AG08395 (cell line): ENCODE data around the gene KCNK10.

Source experiments
- DNase-seq: peaks from one replicate; pipeline ENCODE4 v3.0.0; 2012; ENCODE audit warnings: mixed read lengths, low spot score

The KCNK10 gene

DNA sequence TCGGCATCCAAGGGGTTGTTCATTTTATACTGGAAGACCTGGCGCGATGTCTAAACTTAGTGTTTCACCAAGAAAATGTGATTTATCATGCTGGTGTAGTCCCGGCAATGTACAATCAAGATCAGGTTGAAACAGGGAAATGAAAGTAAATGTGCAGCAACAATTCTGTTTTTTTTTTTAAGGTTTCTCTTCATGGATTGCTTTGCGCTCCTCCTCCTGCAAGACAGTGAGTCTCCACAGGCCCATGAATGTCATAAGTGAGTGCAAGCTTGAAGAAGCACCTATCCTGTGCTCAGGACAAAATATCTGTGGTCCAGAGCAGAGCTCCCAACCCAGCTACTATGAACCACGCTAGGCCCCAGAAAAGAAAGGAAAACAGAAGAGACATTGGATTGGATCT is 143.4 kb downstream of the KCNK10 start:
- DNase-seq = no peak

DNA sequence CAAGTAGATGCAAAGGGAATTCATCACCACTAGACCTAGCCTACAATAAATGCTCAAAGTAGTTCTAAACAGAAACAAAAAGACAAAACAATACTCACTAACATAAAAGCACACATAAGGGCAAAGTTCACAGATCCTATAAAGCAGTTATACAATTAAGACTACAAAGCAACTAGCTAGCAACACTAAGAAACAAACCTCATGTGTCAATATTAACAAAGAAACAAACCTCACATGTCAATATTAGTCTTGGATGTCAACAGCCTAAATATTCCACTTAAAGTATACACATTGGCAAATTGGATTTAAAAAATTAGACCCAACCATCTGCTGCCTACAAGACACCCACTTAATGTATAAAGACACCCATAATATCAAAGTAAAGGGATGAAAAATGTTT is 152.7 kb downstream of the KCNK10 start:
- DNase-seq = no peak

- peak; percentile 53 for DNase-seq
These were observed 154.4 kb downstream of the KCNK10 start for GRCh38 chr14:88168498-88169165.

- DNase-seq = no peak
These were observed 155.0 kb downstream of the KCNK10 start for GRCh38 chr14:88168025-88168424.

DNA sequence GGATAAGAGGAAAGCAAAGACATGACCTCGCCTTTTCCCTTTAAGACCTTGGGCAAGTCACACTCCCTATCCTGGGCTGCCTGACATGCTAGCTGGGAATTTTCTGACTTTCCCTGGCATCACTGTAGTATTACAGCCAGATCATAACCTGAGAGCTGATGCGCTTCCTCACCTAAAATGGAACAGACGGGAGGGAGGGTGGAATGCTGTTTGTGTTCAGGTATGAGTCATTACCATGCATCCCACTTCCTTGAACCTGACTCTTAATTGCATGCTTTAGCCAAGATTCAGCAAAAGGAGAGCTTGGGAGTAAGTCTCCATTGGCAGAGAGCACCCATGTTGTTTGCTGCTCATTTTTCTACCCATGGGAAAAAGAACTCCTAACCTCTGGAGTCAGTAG is 156.5 kb downstream of the KCNK10 start:
- DNase-seq = no peak

- DNase-seq = no peak
These were observed 158.0 kb downstream of the KCNK10 start for GRCh38 chr14:88164906-88165534.

DNA sequence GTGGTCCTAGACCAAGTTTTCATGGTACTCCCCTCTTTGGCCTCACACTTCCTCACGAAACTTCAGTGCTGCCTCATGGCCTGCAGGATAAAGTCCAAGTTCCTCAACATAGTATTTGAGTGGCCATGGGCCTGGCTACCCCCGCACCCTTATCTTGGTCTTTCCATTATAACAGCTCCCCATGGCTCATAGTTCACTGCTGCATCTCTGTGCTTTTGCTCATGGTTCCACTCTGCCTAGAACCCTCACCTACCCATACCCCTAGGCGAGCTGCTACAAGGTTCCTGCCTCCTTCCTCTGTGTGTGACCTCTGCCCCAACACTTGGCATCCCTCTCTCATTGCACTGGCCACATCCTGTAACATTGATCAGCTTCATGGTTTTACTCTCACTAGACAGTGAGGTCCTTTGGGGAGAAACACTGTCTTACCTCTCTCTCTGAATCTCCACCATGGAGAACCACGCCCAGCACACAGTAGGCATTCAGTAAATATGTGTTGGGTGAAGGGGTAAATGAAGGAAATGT is 159.3 kb downstream of the KCNK10 start:
- DNase-seq = no peak

DNA sequence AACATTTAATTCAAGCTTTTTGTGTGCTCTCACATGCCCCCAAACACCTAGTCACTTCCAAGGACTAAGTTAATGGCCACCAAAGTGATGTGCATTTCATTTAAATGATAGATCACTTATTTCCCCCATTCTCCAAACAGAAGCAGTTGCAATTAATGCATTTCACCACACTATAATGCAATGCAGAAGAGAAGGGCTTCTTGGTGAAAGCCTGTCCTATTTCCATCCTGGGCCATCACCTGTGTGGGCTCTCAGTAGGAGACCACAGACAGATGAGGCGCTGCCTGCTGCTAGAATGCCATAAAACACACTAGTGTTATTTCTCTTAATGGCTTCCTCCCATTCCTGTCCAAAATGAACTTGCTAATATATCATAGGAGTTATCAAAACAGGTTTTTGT is 166.9 kb downstream of the KCNK10 start:
- DNase-seq = no peak

DNA sequence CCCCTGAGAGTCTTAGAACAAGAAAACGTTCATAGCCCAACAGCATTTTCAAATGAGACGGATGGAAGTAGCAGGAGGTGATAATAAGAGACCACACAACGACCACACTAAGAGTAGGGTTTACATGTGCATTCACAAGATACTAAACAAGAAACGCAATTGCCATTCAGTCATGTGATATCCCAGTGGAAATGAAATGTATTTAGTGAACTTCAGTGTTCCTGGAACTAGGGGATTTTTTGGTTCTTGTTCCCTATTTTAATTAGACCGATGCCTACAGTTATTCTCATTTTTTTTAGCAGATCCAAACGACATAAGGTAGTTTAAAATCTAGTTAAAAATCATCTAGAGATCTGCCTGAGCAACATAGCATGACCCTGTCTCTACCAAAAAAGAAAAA is 168.1 kb downstream of the KCNK10 start:
- DNase-seq = no peak

- DNase-seq = no peak
These were observed 168.7 kb downstream of the KCNK10 start for GRCh38 chr14:88154321-88154720.

DNA sequence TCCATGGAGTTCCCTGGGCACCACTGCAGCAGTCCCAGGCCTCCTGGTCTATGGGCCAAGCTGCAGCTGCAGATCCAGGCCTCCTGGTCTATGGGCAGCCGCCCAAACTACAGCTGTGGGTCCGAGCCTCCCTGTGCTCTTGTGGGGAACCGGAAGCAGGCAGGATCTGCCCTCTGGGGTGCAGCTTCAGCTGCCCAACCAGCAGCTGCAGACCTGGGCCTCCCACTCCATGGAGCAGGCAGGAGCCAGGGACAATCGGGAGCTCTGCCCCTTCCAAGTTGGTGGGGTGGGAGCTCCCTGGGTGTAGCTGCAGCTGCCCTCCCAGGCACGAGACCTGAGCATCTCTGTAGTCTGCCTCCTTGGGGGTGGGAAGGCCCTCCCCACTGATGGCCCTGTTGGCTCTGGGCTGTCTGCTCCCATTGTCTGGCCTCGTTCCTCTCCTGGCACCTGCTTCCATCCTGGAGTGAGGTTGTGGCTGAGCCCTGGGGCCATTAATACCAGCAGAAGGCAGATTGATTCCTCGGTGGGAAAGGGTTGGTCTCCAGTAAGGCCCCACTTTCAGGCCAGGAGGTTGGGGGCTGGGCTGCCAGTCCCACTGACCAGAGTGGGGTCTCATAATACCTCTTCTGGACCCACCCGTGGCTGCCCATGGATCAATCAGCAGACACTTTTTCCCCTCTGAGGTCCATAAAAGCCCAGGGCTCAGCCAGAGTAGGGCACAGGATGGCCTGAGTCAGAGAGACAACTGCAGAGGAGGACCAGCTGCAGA is 176.0 kb downstream of the KCNK10 start:
- no peak for DNase-seq

- no peak for DNase-seq
These were observed 179.3 kb downstream of the KCNK10 start for GRCh38 chr14:88143810-88144209.

- no peak for DNase-seq
These were observed 180.1 kb downstream of the KCNK10 start for GRCh38 chr14:88142997-88143396.

GRCh38 chr14:88140874-88141273 is 182.2 kb downstream of the KCNK10 start:
- DNase-seq = no peak

GRCh38 chr14:88137327-88137726 is 185.7 kb downstream of the KCNK10 start:
- no peak for DNase-seq
